CD14-positive monocyte (primary cell): ENCODE data around the gene CD81. TPM values are rescaled to one million over a fixed set of nuclear protein-coding genes. Genes with fewer than 3 reads are reported as not detected.

Source experiments
- DNase-seq, 3 donors: peaks; one replicate each; pipeline ENCODE4 v3.0.0-alpha.2; 2011 to 2022
- H2AFZ ChIP-seq: 2 replicates; pipeline ENCODE4 v1.6.0; 2012; ENCODE audit warnings: mild to moderate bottlenecking, low read depth, low read length, inconsistent platforms; ENCODE audit not compliant: insufficient read depth, poor library complexity, severe bottlenecking
- H3K27ac ChIP-seq, 2 donors: 1 replicate in 1 of 2; 2 replicates in 1 of 2; pipeline ENCODE4 v1.5.1; 2012 to 2013; ENCODE audit warnings: low read length in 2 of 2, control low read depth in 1 of 2, inconsistent platforms in 1 of 2, low read depth in 1 of 2, mild to moderate bottlenecking in 1 of 2
- H3K27me3 ChIP-seq, 2 donors: one replicate each; pipeline versions ENCODE4 v1.6.0 to v1.6.1; 2011 to 2013; ENCODE audit warnings: low read length in 2 of 2; ENCODE audit not compliant: control insufficient read depth in 2 of 2, insufficient read depth in 2 of 2
- H3K36me3 ChIP-seq, 2 donors: replicated peaks in 1 of 2; 1 replicate in 1 of 2; 2 replicates in 1 of 2; pipeline versions ENCODE4 v1.5.1 to v1.6.1; 2012 to 2013; ENCODE audit warnings: low read length in 2 of 2, control low read depth in 1 of 2, inconsistent platforms in 1 of 2, mild to moderate bottlenecking in 1 of 2; ENCODE audit not compliant: insufficient read depth in 2 of 2, control insufficient read depth in 1 of 2
- H3K4me1 ChIP-seq, 2 donors: 1 replicate in 1 of 2; 2 replicates in 1 of 2; pipeline versions ENCODE4 v1.5.1 to v1.6.1; 2012 to 2013; ENCODE audit warnings: low read length in 2 of 2, control low read depth in 1 of 2, inconsistent platforms in 1 of 2, mild to moderate bottlenecking in 1 of 2, moderate library complexity in 1 of 2; ENCODE audit not compliant: insufficient read depth in 2 of 2, control insufficient read depth in 1 of 2
- H3K4me2 ChIP-seq: replicated peaks from 2 replicates; pipeline ENCODE3; 2012; ENCODE audit warnings: low read length, moderate library complexity, mild to moderate bottlenecking; ENCODE audit not compliant: poor library complexity, severe bottlenecking; ENCODE audit errors: extremely low read depth
- H3K4me3 ChIP-seq, 3 experiments: fragments of 200-600 bp in 1 of 3; sonication (generic) in 1 of 3; replicated peaks in 1 of 3; 1 replicate in 2 of 3; 2 replicates in 1 of 3; pipeline ENCODE4 v1.5.1; 2011 to 2013; ENCODE audit warnings: low read length in 3 of 3, mild to moderate bottlenecking in 3 of 3, control low read depth in 2 of 3, low read depth in 2 of 3, inconsistent platforms in 1 of 3, moderate library complexity in 1 of 3
- H3K79me2 ChIP-seq: 2 replicates; pipeline ENCODE4 v1.6.0; 2012; ENCODE audit warnings: mild to moderate bottlenecking, control low read depth, inconsistent platforms, low read length, moderate library complexity; ENCODE audit not compliant: insufficient read depth
- H3K9ac ChIP-seq: 2 replicates; pipeline ENCODE4 v1.6.0; 2017; ENCODE audit warnings: low read length, mild to moderate bottlenecking; ENCODE audit not compliant: insufficient read depth, poor library complexity, severe bottlenecking
- H3K9me3 ChIP-seq, 2 donors: replicated peaks in 1 of 2; 1 replicate in 1 of 2; 2 replicates in 1 of 2; pipeline versions ENCODE4 v1.5.1 to v1.6.1; 2012 to 2013; ENCODE audit warnings: low read length in 2 of 2, control low read depth in 1 of 2; ENCODE audit not compliant: control insufficient read depth in 1 of 2, insufficient read depth in 1 of 2
- H4K20me1 ChIP-seq: 2 replicates; pipeline ENCODE4 v1.6.0; 2012; ENCODE audit warnings: mild to moderate bottlenecking, low read length, control low read depth, moderate library complexity; ENCODE audit not compliant: insufficient read depth
- H3K27ac Mint-ChIP-seq, 7 donors: one replicate each; pipeline ENCODE4 v1.8.0; 2020; ENCODE audit warnings: mild to moderate bottlenecking in 7 of 7, mixed read lengths in 7 of 7, moderate library complexity in 6 of 7, inconsistent platforms in 2 of 7
- H3K27me3 Mint-ChIP-seq, 3 donors: one replicate each; pipeline ENCODE4 v1.8.0; 2021 to 2022; ENCODE audit warnings: low read depth in 3 of 3, mild to moderate bottlenecking in 3 of 3, mixed read lengths in 3 of 3, moderate library complexity in 3 of 3, inconsistent platforms in 1 of 3
- H3K36me3 Mint-ChIP-seq, 2 donors: one replicate each; pipeline ENCODE4 v1.8.0; 2020; ENCODE audit warnings: mixed read lengths in 2 of 2, inconsistent platforms in 1 of 2, mild to moderate bottlenecking in 1 of 2
- H3K4me1 Mint-ChIP-seq: one replicate; pipeline ENCODE4 v1.8.0; 2020; ENCODE audit warnings: mild to moderate bottlenecking, mixed read lengths
- H3K4me3 Mint-ChIP-seq, 2 donors: one replicate each; pipeline ENCODE4 v1.8.0; 2020; ENCODE audit warnings: mild to moderate bottlenecking in 2 of 2, mixed read lengths in 2 of 2, moderate library complexity in 1 of 2
- H3K9me3 Mint-ChIP-seq, 7 donors: one replicate each; pipeline ENCODE4 v1.8.0; 2020 to 2022; ENCODE audit warnings: mixed read lengths in 7 of 7, mild to moderate bottlenecking in 6 of 7, moderate library complexity in 6 of 7, inconsistent platforms in 2 of 7
- WGBS: methylation state at CpG from one replicate; pipeline ENCODE4 v1.1.5; 2013; ENCODE audit warnings: missing lambda C conversion rate; ENCODE audit not compliant: insufficient coverage; 5-methylcytosine and 5-hydroxymethylcytosine counted together
- intact Hi-C, 2 donors: fragments of 100-400 bp; cut with micrococcal nuclease; formaldehyde crosslinking; loops; one replicate each; pipeline versions ENCODE4 v1.15.0 to v1.15.1; 2023
- polyA plus RNA-seq, 3 donors: library from polyadenylated mRNA; depleted of rRNA in 1 of 3; unstranded in 2 of 3; stranded (reverse) in 1 of 3; fragments of 300-500 nt in 2 of 3; fragments of >200 nt in 1 of 3; fragmentation: Illumina TruSeq in 2 of 3; gene quantifications; 1 replicate in 2 of 3; 2 replicates in 1 of 3; pipeline ENCODE4 v1.2.3, GENCODE V29; 2012 to 2021
- TF ChIP-seq, protein P1 (sequence below): fragments of 200-600 bp; IDR thresholded peaks from one replicate; pipeline ENCODE4 v1.8.0; 2022; ENCODE audit warnings: antibody characterized with exemption, mild to moderate bottlenecking

Gene CD81
- polyA plus RNA-seq, 3 donors = 3.2 to 74.9 (median 12.3) TPM

- TF ChIP-seq, protein P1, sequence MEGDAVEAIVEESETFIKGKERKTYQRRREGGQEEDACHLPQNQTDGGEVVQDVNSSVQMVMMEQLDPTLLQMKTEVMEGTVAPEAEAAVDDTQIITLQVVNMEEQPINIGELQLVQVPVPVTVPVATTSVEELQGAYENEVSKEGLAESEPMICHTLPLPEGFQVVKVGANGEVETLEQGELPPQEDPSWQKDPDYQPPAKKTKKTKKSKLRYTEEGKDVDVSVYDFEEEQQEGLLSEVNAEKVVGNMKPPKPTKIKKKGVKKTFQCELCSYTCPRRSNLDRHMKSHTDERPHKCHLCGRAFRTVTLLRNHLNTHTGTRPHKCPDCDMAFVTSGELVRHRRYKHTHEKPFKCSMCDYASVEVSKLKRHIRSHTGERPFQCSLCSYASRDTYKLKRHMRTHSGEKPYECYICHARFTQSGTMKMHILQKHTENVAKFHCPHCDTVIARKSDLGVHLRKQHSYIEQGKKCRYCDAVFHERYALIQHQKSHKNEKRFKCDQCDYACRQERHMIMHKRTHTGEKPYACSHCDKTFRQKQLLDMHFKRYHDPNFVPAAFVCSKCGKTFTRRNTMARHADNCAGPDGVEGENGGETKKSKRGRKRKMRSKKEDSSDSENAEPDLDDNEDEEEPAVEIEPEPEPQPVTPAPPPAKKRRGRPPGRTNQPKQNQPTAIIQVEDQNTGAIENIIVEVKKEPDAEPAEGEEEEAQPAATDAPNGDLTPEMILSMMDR = no peak
- 96% methylated on average over 12 of the region's 12 CpGs for WGBS
- H3K36me3 ChIP-seq = no peaks in the 10 kb centered on the region
- H3K27me3 Mint-ChIP-seq = peaks cover 11 to 37% (median 13%) of the 10 kb centered on the region in 3 donors
- H3K27ac ChIP-seq = no peak overlapping the region
- no peak overlapping the region for H3K4me3 Mint-ChIP-seq
- no peak overlapping the region for H2AFZ ChIP-seq
- H3K4me1 ChIP-seq = no peaks in the 10 kb centered on the region
- no peak overlapping the region for H3K9ac ChIP-seq
- intact Hi-C loops = no loop called here
- no peaks in the 10 kb centered on the region for H4K20me1 ChIP-seq
- H3K9me3 ChIP-seq = no peaks in the 10 kb centered on the region
- H3K4me2 ChIP-seq = no peak overlapping the region
- peaks cover 5% of the 10 kb centered on the region for H3K4me1 Mint-ChIP-seq
- no peaks in the 10 kb centered on the region for H3K79me2 ChIP-seq
- H3K27me3 ChIP-seq = peaks cover 0 to 2% of the 10 kb centered on the region in 2 donors
- H3K36me3 Mint-ChIP-seq = no peaks in the 10 kb centered on the region
- peaks cover 0 to 3% (median 0%) of the 10 kb centered on the region in 7 donors for H3K9me3 Mint-ChIP-seq
- no peak for DNase-seq
- no peak overlapping the region for H3K4me3 ChIP-seq
- H3K27ac Mint-ChIP-seq = no peak overlapping the region
Measured at GRCh38 chr11:2369320-2369719, 7.8 kb upstream of the CD81 start.

- no peak overlapping the region for H3K4me3 Mint-ChIP-seq
- Histone ChIP-seq H4K20me1 (no peaks in the 10 kb centered on the region), H3K9me3 (no peaks in the 10 kb centered on the region), H3K27me3 (peaks cover 0 to 2% of the 10 kb centered on the region in 2 donors), H2AFZ (no peak overlapping the region), H3K4me1 (no peaks in the 10 kb centered on the region), H3K79me2 (no peaks in the 10 kb centered on the region), H3K36me3 (no peaks in the 10 kb centered on the region), H3K4me2 (no peak overlapping the region), H3K9ac (no peak overlapping the region), H3K4me3 (no peak overlapping the region), H3K27ac (no peak overlapping the region)
- TF ChIP-seq, protein P1 = no peak
- no peaks in the 10 kb centered on the region for H3K36me3 Mint-ChIP-seq
- H3K4me1 Mint-ChIP-seq = peaks cover 5% of the 10 kb centered on the region
- intact Hi-C loops = no loop called here
- no peak for DNase-seq
- 51% methylated on average over 7 of the region's 9 CpGs for WGBS
- H3K27me3 Mint-ChIP-seq = peaks cover 11 to 32% (median 13%) of the 10 kb centered on the region in 3 donors
- no peak overlapping the region for H3K27ac Mint-ChIP-seq
- peaks cover 0 to 3% (median 0%) of the 10 kb centered on the region in 7 donors for H3K9me3 Mint-ChIP-seq
Measured at GRCh38 chr11:2369896-2370295, 7.2 kb upstream of the CD81 start.
